Right renal cortex interstitium (tissue), 3 donors: ENCODE data around the gene ZNF429. TPM values are rescaled to one million over a fixed set of nuclear protein-coding genes. Genes with fewer than 3 reads are reported as not detected.
"Not testable (repeated sequence)": the region's sequence is repeated elsewhere in the genome, so short reads cannot be mapped to it uniquely, and the experiment has no call there.

Experiments used
- DNase-seq, 3 donors: peaks; one replicate each; pipeline ENCODE4 v3.0.0-alpha.2; 2013; ENCODE audit warnings: low read depth in 3 of 3, low spot score in 2 of 3
- polyA plus RNA-seq, 3 donors: library from polyadenylated mRNA; unstranded; fragments of 120-200 nt; gene quantifications; one replicate each; pipeline ENCODE4 v1.2.1, GENCODE V29; 2013; ENCODE audit not compliant: insufficient read length in 3 of 3

The ZNF429 gene
- polyA plus RNA-seq, 3 donors: 23.4 to 27.1 (median 25.5) TPM

- DNase-seq: not testable (repeated sequence)
Measured at GRCh38 chr19:21512609-21513008, 7.2 kb downstream of the ZNF429 start.

DNA sequence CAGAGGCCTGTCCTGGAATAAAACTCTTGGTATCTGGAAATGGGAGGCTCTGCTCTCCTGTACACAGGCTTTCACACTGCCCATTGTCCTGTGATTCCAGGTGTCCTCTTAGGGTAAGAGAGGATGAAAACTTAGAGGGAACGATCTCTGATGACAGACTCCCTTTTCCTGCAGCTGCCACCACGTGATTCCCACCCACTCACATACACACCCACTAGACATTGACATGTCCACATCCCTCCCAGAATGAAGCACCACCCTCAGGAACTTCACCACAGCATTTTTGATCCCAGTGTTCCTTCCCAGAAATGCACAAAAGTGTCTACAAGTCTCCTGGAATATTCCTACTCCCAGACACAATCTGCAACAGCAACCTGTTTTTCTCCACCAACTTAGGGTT is 8.2 kb downstream of the ZNF429 start:
- no peak for DNase-seq

- no peak for DNase-seq
Measured at GRCh38 chr19:21519488-21519887, 14.1 kb downstream of the ZNF429 start.

DNA sequence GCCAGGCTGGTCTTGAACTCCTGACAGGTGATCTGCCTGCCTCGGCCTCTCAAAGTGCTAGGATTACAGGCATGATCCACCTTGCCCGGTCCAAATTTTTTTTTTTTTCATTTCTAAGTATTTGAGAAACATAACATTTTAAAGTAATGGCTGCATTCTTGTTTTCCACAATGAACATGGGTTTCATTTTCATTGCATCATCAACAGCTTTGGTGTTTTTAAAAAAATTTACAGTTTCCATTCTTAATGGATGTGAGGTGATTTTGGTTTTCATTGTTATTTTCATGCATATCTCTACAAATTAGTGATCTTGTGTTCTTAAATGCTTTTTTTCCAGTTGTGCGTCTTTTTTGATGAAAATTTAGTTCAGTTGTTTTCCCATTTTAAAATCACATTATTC is 27.5 kb downstream of the ZNF429 start:
- no peak for DNase-seq

DNA sequence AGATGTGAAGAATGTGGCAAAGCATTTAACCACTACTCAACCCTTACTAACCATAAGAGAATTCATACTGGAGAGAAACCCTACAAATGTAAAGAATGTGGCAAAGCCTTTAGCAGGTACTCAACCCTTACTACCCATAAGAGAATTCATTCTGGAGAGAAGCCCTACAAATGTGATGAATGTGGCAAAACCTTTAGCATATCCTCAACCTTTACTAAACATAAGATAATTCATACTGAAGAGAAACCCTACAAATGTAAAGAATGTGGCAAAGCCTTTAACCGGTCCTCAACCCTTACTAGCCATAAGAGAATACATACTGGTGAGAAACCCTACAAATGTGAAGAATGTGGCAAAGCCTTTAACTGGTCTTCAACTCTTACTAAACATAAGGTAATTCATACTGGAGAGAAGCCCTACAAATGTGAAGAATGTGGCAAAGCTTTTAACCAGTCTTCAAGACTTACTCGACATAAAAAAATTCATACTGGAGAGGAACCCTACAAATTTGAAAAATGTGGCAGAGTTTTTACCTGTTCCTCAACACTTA is 31.4 kb downstream of the ZNF429 start:
- DNase-seq: not testable (repeated sequence)

- DNase-seq: no peak
Measured at GRCh38 chr19:21559444-21559843, 54.0 kb downstream of the ZNF429 start.

GRCh38 chr19:21564406-21564805 is 59.0 kb downstream of the ZNF429 start:
- no peak for DNase-seq

DNA sequence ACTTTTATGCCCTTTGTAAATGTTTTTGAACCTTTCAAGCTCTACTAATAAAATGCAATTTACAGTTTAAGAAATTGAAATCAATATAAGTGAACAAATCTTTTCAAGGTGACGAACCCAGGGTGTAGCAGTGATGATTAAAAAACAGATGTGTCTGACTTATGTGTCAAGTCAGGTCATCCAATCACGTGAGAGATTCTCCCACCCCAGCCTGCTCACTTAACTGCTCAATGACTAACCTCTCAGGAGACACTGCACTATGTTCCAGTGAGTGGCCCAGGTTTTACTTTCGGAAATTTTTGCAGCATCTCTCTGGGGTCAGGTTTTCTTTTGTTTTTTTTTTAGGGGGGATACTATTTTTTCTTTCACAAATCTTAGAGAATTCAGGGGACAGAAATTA is 60.7 kb downstream of the ZNF429 start:
- no peak for DNase-seq

- DNase-seq: not testable (repeated sequence)
Measured at GRCh38 chr19:21567806-21568205, 62.4 kb downstream of the ZNF429 start.

DNA sequence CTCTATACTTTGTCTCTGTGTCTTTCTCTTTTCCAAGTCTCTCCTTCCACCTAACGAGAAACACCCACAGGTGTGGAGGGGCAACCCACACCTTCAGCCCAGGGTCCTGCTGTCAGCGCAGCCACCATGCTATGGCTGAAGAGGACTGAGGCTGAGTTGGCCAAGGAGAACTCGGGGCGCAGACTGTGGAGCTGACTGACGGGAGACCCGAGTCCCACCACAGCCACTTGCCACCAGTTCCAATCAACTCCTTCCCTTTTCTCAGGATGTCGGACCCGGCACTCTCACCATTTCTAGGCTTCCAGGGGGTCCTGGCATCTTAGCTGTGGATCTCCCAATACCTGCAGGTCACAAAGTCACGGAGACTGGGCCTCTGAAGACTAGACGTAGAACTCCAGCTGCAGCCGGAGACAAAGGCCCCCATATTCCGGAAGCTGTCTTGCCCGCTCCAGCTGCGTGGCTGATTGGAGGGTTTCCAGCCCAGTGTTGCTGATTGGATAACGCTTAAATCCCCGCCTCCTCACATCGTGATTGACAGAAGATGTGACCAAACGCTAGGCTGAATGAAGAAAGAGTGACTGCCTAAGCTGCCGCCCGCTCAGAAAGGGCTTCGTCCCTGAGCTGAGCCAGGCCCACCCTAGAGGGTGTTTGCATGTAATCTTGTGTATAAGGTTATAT is 63.6 kb downstream of the ZNF429 start:
- DNase-seq: peak; percentile 77 to 97 (median 84)

- no peak for DNase-seq
Measured at GRCh38 chr19:21569494-21569865, 64.1 kb downstream of the ZNF429 start.

- DNase-seq: no peak
Measured at GRCh38 chr19:21571316-21571715, 65.9 kb downstream of the ZNF429 start.

- no peak for DNase-seq
Measured at GRCh38 chr19:21574607-21575006, 69.2 kb downstream of the ZNF429 start.

DNA sequence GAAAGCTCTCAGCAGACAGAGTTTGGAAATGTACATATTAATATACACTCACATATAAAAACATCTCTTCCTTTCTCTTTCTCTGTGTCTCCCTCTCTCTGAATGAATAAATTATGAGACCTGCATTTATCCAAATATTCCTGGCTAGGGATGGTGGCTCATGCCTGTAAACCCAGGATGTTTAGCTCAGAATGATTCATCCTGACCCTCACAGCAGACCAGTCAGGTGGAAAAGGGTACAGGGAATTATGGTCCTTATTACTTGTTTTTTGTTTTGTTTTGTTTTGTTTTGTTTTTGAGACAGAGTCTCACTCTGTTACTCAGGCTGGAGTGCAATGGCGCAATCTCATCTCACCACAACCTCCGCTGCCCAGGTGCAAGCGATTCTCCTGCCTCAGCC is 71.1 kb downstream of the ZNF429 start:
- no peak for DNase-seq

GRCh38 chr19:21580101-21580500 is 74.7 kb downstream of the ZNF429 start:
- no peak for DNase-seq

DNA sequence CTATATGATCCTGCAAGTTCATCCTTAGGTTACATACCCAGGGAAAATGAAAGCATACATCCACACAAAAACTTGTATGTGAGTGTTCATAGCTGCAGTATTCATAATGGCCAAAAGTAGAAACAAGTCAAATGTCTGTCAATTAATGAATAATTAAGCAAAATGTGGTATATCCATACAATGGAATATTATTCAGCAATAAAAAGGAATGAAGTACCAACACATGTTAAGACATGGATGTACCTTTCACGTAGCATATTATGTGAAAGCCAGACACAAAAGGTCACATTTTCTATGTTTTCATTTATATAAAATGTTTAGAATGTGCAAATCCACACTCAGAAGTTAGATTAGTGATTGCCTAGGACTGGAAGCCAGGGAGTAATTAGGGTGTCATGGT is 75.4 kb downstream of the ZNF429 start:
- no peak for DNase-seq

DNA sequence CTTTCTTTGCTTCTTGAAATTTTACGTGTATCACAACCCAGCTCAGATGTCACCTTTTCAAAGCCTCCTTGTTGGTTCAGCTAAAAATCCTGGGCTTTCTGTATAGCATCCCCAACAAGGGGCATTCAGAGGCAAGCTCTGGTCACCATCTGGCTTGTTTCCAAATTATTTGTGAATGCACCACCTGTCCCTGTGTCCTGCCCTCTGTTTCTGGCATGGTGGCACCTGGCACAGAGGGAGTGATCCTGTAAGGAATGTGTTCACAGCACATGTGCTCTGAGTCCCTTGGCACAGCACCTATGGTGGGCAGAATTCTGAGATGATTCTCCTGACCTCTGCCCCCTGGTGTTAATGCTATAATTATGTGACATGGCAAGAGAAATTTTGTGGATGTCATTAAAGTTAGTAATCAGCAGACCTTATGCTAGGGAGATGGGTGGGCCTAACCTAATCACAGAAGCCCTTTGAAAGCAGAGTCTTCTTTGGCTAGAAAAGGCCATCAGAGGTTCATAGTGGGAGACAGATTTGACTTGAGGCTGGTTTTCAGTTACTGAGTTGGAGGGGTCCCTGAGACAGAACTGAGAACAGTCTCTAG is 76.3 kb downstream of the ZNF429 start:
- no peak for DNase-seq

DNA sequence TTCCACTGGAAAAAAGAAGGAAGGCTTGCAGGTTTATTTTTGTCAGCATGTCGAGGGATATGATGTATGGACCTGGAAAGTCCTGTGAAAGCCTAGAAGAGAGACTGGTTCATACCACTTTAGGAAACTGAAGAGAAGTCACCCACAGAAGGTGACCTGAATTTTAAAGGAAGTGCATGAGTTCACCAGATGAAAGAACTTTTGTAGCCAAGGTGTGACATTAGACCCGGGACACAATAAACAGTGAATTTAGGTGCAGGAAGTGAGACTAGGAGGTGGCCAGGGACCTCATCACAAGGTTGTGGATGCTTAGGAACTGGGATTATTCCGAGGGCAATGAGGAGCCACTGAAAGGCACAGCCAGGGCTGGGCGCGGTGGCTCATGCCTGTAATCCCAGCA is 79.1 kb downstream of the ZNF429 start:
- DNase-seq: no peak

DNA sequence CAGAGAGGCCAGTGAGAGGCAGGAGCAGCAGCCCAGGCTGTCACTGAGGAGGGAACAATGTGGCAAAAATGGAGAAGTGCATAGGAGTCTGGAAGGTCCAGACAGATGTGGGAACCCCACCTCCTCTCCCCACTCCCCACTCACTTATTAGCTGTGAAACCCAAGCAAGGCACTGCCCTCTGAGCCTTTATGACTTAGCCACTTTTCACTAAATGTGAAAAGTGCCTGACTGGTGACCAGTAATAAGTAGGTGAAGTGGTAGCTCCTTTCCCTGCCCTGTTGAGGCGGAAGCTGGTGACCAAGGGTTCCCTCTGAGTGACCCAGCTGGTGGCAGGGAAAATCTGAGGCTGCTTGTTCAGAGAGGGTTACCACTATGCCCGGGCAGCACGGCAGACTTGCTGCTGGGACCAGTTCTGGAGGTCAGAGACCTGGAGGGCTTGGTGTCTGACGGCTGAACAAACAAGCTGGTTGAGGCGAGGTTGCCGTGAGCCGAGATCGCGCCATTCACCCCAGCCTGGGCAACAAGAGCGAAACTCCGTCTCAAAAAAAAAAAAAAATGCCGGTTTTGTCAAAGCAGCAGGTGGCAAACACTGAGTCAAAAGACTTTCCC is 80.0 kb downstream of the ZNF429 start:
- no peak for DNase-seq

DNA sequence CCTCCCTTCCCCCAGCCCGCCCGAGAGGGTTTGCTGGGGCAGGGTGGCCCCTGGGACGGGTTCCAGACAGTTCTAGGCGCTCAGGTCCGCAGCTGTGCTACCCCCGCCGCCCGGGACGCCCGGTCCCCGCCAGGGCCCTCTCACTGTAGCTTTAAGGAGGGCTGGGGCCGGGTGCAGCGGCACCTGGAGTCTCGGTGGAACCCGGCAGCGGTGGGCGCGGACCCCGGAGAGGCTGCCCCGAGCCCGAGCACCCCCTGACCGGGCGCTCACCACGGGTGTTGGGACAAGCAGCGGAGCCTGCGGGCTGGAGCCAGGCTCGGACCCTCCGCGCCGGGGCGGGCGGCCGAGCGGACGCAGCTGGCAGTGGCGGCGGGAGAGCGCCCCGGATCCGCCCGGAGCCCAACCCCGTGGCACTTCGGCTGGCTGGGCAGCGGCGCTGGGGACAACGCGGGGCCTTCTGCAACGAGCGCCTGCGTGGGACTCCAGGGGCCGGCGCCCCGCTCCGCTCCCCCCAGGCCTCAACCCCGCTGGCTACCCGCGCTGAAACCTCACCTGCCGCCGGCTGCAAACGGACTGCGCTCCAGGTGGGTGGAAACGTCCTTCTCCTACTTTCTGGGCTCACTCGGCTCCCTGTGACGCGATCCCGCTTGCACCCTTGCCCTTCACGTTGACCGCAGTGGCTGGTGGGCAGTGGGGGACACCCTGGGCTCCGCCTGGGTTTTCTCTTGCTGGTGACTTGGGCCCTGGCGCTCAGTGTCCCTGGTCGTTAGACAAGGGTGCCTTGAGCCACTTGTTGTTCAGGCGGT is 81.1 kb downstream of the ZNF429 start:
- no peak for DNase-seq

DNA sequence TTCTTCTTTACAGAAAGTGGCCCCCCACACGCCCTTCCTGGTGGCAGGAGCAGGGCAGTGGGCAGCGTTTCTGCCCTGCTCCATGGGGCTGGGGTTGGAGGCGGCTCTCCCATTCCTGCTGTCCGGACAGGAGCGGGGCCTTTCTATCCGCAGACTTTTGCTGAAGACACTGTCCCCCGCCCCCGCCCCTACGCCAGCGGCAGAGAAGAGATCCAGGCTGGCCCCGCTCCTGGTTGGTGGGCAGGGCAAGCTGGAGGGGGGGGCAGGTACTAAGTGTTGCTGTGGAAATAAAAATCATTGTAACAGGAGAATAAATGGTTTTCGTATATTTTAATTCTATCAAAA is 81.7 kb downstream of the ZNF429 start:
- DNase-seq: no peak
